SHP77 (cell line): Measurements from ENCODE around the gene TMEM19.

Source experiments
- DNase-seq, 2 experiments: peaks; one replicate each; lab custom pipeline; 2025; lab: John Stamatoyannopoulos, UW

Gene TMEM19

DNA sequence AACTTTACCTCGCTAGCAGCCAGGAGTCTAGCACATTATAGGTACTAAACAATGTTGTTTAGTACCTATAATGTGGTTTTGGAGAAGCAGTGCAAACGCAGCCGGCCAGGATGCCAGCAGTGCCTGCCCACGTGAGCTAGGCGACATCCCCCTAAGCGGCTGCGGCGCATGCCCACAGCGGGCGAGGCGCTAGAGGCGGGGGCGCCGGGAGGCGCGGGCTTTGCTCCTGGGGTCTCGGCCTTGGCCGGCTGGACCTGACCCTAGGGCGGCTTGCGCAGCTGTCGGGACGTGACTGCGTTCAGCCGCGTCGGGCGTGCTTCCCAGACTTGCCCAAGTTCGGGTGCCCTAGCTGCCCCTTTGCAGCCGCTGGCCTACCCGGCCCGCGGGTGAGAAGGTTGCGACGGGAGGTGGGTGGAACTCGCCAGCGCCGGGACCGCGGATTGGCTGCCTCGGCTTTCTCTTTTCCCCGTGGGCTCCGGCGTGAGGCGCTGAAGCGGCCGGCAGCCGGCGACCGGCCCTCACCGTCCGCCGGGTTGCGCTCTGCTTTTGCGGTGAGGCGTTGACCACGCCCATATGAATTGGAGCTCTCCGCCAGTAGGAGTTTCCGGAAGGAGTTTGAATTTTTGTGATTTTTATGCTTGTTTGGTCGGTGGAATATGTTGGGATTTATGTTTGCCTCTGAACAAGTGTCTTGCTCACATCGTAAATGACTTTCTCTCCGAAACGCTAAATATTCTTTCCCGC lies at the start of gene TMEM19:
TSS of gene TMEM19 (plus strand) at position 169 of the 744 bp plus-strand sequence. CDS start 599 bp downstream, outside the sequence.
- peak; percentile 82 to 90 for DNase-seq

DNA sequence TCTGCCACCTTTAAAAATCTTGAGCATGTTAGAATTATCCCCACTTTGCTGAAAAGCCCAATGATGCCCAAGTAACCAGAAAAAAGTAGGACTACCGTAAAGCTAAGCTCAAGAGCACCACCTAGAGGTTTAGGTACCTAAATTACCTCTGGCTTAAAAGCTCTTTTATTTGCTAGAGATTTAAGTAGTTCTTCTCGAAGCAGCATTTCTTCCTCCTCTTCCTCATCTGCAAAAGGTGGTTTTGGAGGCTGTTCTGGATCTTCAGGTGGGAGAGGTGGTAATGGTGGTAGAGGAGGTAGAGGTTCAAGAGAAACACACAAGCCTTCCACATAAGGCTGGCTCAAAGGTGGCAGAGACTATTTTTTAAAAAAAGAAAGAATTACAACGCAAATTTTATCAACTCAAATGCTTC lies 49.2 kb upstream of the TMEM19 start:
- peak; percentile 50 to 53 for DNase-seq

- no peak for DNase-seq
Measured at GRCh38 chr12:71638499-71638898, 47.4 kb upstream of the TMEM19 start.

- DNase-seq: peak in 1 of 2 experiments; percentile 9
Measured at GRCh38 chr12:71639341-71639760, 46.5 kb upstream of the TMEM19 start.

DNA sequence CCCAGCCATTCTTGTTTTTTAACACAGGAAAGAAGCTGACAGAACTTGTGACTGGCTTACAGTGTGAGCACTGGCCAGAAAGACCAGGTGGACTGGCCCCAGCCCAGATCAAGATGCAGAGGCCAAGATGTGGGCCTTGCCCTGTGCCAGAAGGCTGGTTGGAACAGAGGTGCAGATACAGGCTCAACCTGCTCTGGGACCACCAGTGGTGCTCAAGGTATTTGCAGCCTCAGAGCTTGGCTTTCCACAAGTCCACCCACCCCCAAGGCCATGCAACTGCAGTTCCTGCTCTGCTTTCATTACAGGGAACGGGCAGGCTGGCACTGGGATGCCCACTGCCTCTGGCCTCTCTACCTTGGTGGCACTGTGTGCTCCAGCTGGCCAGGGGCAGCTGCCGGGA lies 45.6 kb upstream of the TMEM19 start:
- no peak for DNase-seq

- no peak for DNase-seq
Measured at GRCh38 chr12:71641390-71641789, 44.5 kb upstream of the TMEM19 start.

- no peak for DNase-seq
Measured at GRCh38 chr12:71642264-71642663, 43.6 kb upstream of the TMEM19 start.

DNA sequence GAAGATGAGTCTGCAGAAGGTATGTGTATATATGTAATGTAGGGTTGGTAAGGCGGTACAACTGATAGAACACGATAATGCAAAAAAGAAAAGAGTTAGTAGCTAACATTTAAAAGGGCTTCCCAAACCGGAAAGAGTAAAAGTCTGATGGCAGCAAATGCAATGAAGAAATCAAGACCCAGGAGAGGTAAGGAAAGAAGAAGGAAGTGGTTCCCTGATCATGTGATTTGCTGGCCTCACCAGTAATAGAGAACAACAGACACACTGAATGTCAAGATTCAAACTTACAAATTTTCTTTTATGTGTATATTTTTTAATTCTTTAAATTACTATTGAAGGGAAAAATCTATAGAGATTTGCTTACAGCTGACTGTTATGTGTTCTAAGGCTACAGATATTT lies 40.6 kb upstream of the TMEM19 start:
- DNase-seq: no peak

DNA sequence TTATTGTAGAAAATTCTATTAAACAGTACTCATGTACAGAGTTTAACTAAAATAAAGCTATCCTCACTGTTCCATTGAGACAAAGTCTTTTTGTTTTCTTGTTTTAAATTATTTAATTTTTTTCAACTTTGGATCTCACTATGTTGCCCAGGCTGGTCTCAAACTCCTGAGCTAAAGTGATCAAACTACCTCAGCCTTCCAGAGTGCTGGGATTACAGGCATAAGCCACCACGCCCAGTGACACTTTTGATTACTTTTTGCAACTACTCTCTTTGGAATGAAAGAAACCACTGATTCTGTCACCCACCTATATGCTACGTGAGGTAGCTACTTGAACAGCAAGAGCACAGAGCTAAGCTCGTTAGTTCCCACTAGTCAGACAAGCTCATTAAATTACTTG lies 39.4 kb upstream of the TMEM19 start:
- no peak for DNase-seq

DNA sequence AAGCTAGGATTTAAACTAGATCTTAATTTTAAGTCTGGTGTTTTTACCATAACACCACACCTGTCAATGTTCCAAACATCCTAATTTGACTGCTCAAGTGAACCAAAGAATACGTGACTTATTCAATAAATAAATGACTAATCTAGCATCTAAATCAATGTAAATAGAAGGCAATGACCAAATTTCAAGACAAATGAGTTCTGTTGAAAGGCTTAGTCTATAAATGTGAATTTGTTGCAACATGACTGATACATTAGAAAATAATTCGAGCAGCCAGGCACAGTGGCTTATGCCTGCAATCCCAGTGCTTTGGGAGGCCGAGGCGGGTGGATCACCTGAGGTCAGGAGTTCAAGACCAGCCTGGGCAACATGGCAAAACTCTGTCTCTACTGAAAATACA lies 37.3 kb upstream of the TMEM19 start:
- no peak for DNase-seq

GRCh38 chr12:71649401-71649800 lies 36.5 kb upstream of the TMEM19 start:
- no peak for DNase-seq

GRCh38 chr12:71652656-71653055 lies 33.2 kb upstream of the TMEM19 start:
- DNase-seq: no peak

DNA sequence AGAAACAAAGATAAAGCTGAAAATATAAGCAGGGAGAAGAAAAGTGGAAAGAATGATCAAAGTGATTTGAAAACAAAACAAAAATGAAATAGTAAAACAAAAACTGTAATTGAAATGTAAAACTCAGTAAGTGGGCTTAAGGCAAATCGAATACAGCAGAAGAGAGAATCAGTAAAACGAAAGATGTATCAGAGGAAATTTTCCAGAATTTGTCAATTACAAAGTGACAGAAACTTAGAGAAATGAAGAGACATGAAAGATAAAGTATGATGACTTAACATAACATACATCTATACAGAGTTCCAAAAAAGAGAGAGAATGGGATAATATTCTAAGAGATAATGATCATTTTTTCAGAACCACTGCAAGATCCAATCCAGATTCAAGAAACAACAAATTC lies 32.7 kb upstream of the TMEM19 start:
- DNase-seq: no peak

GRCh38 chr12:71654200-71654599 lies 31.7 kb upstream of the TMEM19 start:
- DNase-seq: no peak

DNA sequence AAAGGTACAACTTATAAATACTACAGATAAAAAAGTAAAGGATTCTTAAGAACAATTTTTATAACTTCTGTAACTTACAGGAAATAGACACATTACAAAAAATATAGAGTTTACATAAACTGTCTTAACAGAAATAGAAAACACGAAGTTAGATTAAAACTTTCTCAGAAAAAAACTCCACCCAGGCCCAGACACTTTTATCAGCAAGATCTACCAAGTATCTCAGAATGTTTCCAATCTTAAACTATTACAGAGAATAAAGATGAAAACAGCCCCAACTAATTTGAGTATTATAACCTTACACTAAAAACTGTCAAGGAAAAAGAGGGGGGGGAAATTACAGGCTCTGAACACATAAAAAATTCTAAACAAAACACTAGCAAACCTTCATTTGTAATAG lies 30.4 kb upstream of the TMEM19 start:
- no peak for DNase-seq

DNA sequence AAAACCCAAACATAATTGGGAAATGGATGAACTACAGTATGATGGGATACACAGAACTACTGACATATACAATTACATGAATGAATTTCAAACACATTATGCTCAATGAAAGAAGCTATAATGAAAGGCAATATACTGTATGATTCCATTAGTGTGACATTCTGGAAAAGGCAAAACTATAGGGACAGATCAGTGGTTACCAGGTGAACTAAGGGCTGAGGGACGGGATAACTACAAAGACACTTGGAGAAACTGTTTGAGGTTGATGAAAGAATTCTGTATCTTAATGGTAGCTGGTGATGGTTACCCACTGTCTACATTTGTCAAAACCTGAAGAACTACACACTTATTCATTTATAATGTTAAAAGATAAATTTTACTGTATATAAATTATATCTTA lies 30.0 kb upstream of the TMEM19 start:
- DNase-seq: no peak

DNA sequence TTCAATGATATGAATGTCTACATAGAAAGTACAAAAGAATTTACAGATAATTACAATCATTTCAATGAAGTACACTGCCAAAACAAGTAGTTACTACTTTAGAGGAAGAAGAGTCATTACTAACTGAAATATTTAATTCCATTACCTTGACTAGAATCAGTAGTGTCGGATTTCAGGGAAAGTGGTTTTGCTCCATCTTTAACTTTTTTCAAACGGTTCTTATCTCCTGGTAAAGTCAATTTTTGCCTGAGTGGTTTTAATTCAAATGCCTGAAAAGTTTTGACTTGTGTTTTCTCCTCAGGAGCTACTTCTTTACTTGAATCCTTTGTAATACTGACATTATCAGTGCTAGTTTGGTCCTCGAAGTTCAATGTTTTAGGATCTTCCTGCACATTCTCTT lies 29.1 kb upstream of the TMEM19 start:
- DNase-seq: no peak

DNA sequence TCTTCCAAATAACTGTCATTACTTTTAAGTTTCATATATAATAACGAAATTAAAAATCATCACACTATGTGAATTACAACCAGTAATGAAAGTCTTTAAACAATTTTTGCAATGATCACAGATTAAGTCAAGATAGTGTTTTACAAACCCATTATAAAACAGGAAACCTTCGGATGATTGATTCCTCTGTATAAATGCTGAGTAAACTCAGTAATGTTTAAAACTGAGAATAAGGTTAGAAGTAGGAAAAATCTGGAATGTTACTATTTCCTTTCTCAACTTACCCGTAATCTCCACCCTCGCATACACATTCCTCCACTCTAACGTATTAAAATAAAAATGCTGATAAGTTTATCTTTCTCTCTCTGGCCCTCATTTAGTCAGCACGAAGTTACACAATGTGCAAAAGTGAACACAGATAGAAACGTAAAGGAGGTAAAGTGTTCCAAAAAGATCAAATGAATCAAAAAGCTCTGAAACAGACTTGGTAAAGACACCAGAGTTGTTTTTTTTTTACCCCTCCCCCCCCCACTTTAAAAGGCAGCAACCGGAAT lies 23.8 kb upstream of the TMEM19 start:
- DNase-seq: no peak

GRCh38 chr12:71662849-71663560 lies 22.9 kb upstream of the TMEM19 start:
- DNase-seq: peak in 1 of 2 experiments; percentile 52

DNA sequence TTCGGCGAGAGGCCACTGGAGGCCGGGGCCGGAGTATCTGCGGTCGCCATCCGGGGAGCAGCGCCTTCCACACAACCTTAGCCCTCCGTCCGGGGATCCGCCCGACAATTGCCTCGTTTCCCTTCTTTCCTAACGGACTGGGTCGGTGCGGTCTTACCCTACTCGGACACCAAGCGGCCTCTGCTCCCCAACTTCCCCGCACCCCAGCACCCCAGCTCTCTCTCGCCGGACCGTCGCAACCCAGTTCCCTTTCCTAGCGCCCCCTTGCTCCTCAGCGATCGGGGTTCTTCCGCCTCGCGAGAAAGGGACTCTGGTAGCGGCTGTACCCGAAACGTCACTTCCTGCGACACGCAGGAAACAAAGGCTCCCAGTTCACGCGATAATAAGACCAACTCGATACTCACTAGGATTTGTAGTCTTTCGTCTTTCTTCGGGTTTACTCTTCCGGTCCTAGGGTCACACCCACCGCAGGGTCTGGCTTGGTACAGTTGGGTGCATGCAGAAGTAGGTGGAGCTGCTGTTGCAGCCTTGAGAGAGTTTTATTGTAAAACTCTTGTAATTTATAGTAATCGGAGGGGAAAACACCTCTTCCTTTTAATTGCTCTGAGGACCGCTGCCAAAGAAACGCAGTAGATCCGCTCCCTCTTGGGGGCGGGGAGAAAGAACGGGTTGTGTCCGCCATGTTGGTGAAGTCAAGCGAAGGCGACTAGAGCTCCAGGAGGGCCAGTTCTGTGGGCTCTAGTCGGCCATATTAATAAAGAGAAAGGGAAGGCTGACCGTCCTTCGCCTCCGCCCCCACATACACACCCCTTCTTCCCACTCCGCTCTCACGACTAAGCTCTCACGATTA lies 22.1 kb upstream of the TMEM19 start, which contains the start of the genes THAP2 and ZFC3H1:
TSS of gene THAP2 (plus strand) at position 741 of the 850 bp plus-strand sequence. CDS start 209 bp downstream, outside the sequence.
TSS of gene ZFC3H1 (minus strand) at position 288 of the 850 bp plus-strand sequence. CDS start at position 50, 238 bp downstream.
- peak; percentile 98 to 99 for DNase-seq

- peak in 1 of 2 experiments; percentile 69 for DNase-seq
Measured at GRCh38 chr12:71664411-71665089, 21.3 kb upstream of the TMEM19 start.
